Caco-2 (cell line): Measurements from ENCODE around the gene EFHC1. TPM values are rescaled to one million over a fixed set of nuclear protein-coding genes. Genes with fewer than 3 reads are reported as not detected.
"Not testable (repeated sequence)": the region's sequence is repeated elsewhere in the genome, so short reads cannot be mapped to it uniquely, and the experiment has no call there.

Experiments used
- BruUV-seq: library from RNA; stranded (reverse); fragments of 400-500 nt; replicated peaks from 2 replicates; lab custom pipeline; 2021; lab: Mats Ljungman, UMichigan
- CTCF ChIA-PET: fragments of 300-600 bp; sonication (Branson Sonifier 250); formaldehyde crosslinking; loops from one replicate; lab custom pipeline; 2022; ENCODE audit warnings: antibody characterized with exemption; lab: Charles Lee
- POLR2A ChIA-PET: fragments of 300-600 bp; sonication (Branson Sonifier 250); formaldehyde crosslinking; loops from one replicate; lab custom pipeline; 2022; ENCODE audit warnings: antibody characterized with exemption; lab: Charles Lee
- DNase-seq, 2 experiments: peaks; one replicate each; pipeline versions ENCODE4 v3.0.0 to v3.0.0-alpha.2; 2020 to 2022
- H3K27me3 ChIP-seq: replicated peaks from 2 replicates; pipeline ENCODE4 v1.6.0; 2011; ENCODE audit warnings: low read length; ENCODE audit not compliant: control insufficient read depth, insufficient read depth
- H3K36me3 ChIP-seq: 2 replicates; pipeline ENCODE4 v1.5.1; 2011; ENCODE audit warnings: low read length; ENCODE audit not compliant: control insufficient read depth, insufficient read depth
- H3K4me1 ChIP-seq: fragments of 250-450 bp; sonication (Bioruptor Pico); 2 replicates; pipeline ENCODE4 v1.5.1; 2020; ENCODE audit warnings: mild to moderate bottlenecking
- H3K4me3 ChIP-seq: 2 replicates; pipeline ENCODE4 v1.5.1; 2011; ENCODE audit warnings: low read depth, mild to moderate bottlenecking, control low read depth, low read length
- H3K9me3 ChIP-seq: fragments of 250-450 bp; sonication (Bioruptor Pico); 2 replicates; pipeline ENCODE4 v1.5.1; 2020; ENCODE audit warnings: mild to moderate bottlenecking, moderate library complexity
- H3K27ac Mint-ChIP-seq: one replicate; pipeline ENCODE4 v1.8.0; 2022; ENCODE audit warnings: mixed read lengths; ENCODE audit not compliant: unreplicated experiment
- H3K27me3 Mint-ChIP-seq: one replicate; pipeline ENCODE4 v1.8.0; 2022; ENCODE audit warnings: mixed read lengths; ENCODE audit not compliant: insufficient read depth, unreplicated experiment
- H3K36me3 Mint-ChIP-seq: one replicate; pipeline ENCODE4 v1.8.0; 2022; ENCODE audit warnings: mild to moderate bottlenecking, mixed read lengths; ENCODE audit not compliant: insufficient read depth, unreplicated experiment
- H3K4me1 Mint-ChIP-seq: one replicate; pipeline ENCODE4 v1.8.0; 2022; ENCODE audit warnings: low read depth, mixed read lengths; ENCODE audit not compliant: unreplicated experiment
- H3K4me3 Mint-ChIP-seq: one replicate; pipeline ENCODE4 v1.8.0; 2022; ENCODE audit warnings: mild to moderate bottlenecking, moderate library complexity, mixed read lengths; ENCODE audit not compliant: unreplicated experiment
- H3K9me3 Mint-ChIP-seq: one replicate; pipeline ENCODE4 v1.8.0; 2022; ENCODE audit warnings: mixed read lengths; ENCODE audit not compliant: unreplicated experiment
- intact Hi-C: fragments of 100-400 bp; cut with micrococcal nuclease; formaldehyde crosslinking; loops from one replicate; pipeline ENCODE4 v1.10.0; 2022; ENCODE audit not compliant: unreplicated experiment
- total RNA-seq: library from RNA; stranded (reverse); gene quantifications from 2 replicates; pipeline ENCODE4 v1.2.3, GENCODE V29; 2022
- TF ChIP-seq, protein P1 (sequence below), 2 experiments: fragments of 200-600 bp in 1 of 2; IDR thresholded peaks; 1 replicate in 1 of 2; 2 replicates in 1 of 2; pipeline versions ENCODE4 v1.5.1 to v1.8.0; 2011 to 2022; ENCODE audit warnings: antibody characterized with exemption in 1 of 2, control low read depth in 1 of 2, inconsistent platforms in 1 of 2, low read depth in 1 of 2, low read length in 1 of 2, mild to moderate bottlenecking in 1 of 2, moderate library complexity in 1 of 2; ENCODE audit not compliant: insufficient read depth in 1 of 2, severe bottlenecking in 1 of 2, unreplicated experiment in 1 of 2

The EFHC1 gene
- total RNA-seq, 1 experiment from 2014 or later, result 14.6 TPM

GRCh38 chr6:52384145-52384766, 35.9 kb upstream of the EFHC1 start:
- intact Hi-C loops, result no loop called here
- POLR2A ChIA-PET, result no interaction called here

DNA sequence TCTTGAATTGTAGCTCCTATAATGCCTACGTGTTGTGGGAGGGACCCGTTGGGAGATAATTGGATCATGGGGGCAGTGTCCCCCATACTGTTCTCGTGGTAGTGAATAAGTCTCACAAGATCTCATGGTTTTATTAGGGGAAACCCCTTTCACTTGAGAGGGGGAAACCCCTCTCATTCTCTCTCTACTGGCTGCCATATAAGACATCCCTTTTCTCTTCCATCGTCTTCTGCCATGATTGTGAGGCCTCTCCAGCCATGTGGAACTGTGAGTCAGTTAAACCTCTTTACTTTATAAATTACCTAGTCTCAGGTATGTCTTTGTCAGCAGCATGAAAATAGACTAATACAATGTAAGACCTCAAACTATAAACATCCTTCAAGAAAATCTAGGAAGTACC, 35.1 kb upstream of the EFHC1 start:
- no peak overlapping the region for H3K4me3 Mint-ChIP-seq
- Histone ChIP-seq H3K9me3 (peaks cover 8% of the 10 kb centered on the region), H3K27me3 (no peaks in the 10 kb centered on the region), H3K4me3 (no peak overlapping the region), H3K4me1 (peaks cover 9% of the 10 kb centered on the region; the same call in 1 of the 2 replicates), H3K36me3 (no peaks in the 10 kb centered on the region)
- no peak for DNase-seq
- ChIA-PET POLR2A (no interaction called here), CTCF (no interaction called here)
- no peaks in the 10 kb centered on the region for H3K9me3 Mint-ChIP-seq
- BruUV-seq, result no TSS peak
- H3K36me3 Mint-ChIP-seq, result no peaks in the 10 kb centered on the region
- peaks cover 12% of the 10 kb centered on the region for H3K4me1 Mint-ChIP-seq
- TF ChIP-seq, protein P1, sequence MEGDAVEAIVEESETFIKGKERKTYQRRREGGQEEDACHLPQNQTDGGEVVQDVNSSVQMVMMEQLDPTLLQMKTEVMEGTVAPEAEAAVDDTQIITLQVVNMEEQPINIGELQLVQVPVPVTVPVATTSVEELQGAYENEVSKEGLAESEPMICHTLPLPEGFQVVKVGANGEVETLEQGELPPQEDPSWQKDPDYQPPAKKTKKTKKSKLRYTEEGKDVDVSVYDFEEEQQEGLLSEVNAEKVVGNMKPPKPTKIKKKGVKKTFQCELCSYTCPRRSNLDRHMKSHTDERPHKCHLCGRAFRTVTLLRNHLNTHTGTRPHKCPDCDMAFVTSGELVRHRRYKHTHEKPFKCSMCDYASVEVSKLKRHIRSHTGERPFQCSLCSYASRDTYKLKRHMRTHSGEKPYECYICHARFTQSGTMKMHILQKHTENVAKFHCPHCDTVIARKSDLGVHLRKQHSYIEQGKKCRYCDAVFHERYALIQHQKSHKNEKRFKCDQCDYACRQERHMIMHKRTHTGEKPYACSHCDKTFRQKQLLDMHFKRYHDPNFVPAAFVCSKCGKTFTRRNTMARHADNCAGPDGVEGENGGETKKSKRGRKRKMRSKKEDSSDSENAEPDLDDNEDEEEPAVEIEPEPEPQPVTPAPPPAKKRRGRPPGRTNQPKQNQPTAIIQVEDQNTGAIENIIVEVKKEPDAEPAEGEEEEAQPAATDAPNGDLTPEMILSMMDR (IDR thresholded peaks at IDR 0.05; ENCODE audit: insufficient read depth in 1 of 2, low read depth in 1 of 2, low read length in 1 of 2, severe bottlenecking in 1 of 2, unreplicated experiment in 1 of 2), result no peak
- H3K27me3 Mint-ChIP-seq, result no peaks in the 10 kb centered on the region
- intact Hi-C loops, result no loop called here
- H3K27ac Mint-ChIP-seq, result no peak overlapping the region

More at GRCh38 chr6:52384145-52384766, 35.9 kb upstream of the EFHC1 start:
- H3K36me3 Mint-ChIP-seq, result peaks cover under 1% of the 10 kb centered on the region
- DNase-seq, result no peak
- Histone ChIP-seq H3K4me1 (peaks cover 4% of the 10 kb centered on the region; the same call in 1 of the 2 replicates), H3K36me3 (no peaks in the 10 kb centered on the region), H3K9me3 (peaks cover 8% of the 10 kb centered on the region), H3K4me3 (no peak overlapping the region), H3K27me3 (no peaks in the 10 kb centered on the region)
- CTCF ChIA-PET, result no interaction called here
- H3K27me3 Mint-ChIP-seq, result no peaks in the 10 kb centered on the region
- no TSS peak for BruUV-seq
- no peak overlapping the region for H3K4me3 Mint-ChIP-seq
- no peaks in the 10 kb centered on the region for H3K9me3 Mint-ChIP-seq
- peaks cover 5% of the 10 kb centered on the region for H3K4me1 Mint-ChIP-seq
- peak overlapping the region; percentile 9 for H3K27ac Mint-ChIP-seq
- TF ChIP-seq, protein P1 (IDR thresholded peaks at IDR 0.05; ENCODE audit: insufficient read depth in 1 of 2, low read depth in 1 of 2, low read length in 1 of 2, severe bottlenecking in 1 of 2, unreplicated experiment in 1 of 2), result no peak

GRCh38 chr6:52388119-52388518, 32.0 kb upstream of the EFHC1 start:
- BruUV-seq, H3K36me3 ChIP-seq, H3K4me3 Mint-ChIP-seq, intact Hi-C loops, H3K9me3 Mint-ChIP-seq, POLR2A ChIA-PET, H3K9me3 ChIP-seq, CTCF ChIA-PET, H3K36me3 Mint-ChIP-seq, H3K27ac Mint-ChIP-seq, H3K27me3 ChIP-seq, H3K4me1 ChIP-seq, H3K4me3 ChIP-seq, DNase-seq, H3K27me3 Mint-ChIP-seq: not testable (repeated sequence)
- H3K4me1 Mint-ChIP-seq, result peaks cover 12% of the 10 kb centered on the region
